Motor neuron (in vitro differentiated cells): ENCODE data around the gene TTC7B. TPM values are rescaled to one million over a fixed set of nuclear protein-coding genes. Genes with fewer than 3 reads are reported as not detected.

Source experiments
- ATAC-seq, 8 experiments: fragments of 200-7000 bp; cut with Tn5 transposase; replicated peaks in 6 of 8; 2 replicates each; pipeline ENCODE4 v1.8.0; 2021; ENCODE audit warnings: mild to moderate bottlenecking in 8 of 8, moderate library complexity in 8 of 8
- H3K27ac ChIP-seq, 2 donors: fragments of 250-450 bp; sonication (Bioruptor Pico); 2 replicates each; pipeline ENCODE4 v1.9.0; 2021; ENCODE audit warnings: antibody characterized with exemption in 2 of 2, mild to moderate bottlenecking in 2 of 2, moderate library complexity in 1 of 2
- H3K4me1 ChIP-seq, 2 donors: fragments of 250-450 bp; sonication (Bioruptor Pico); replicated peaks in 1 of 2; 2 replicates each; pipeline ENCODE4 v1.6.1; 2021; ENCODE audit warnings: antibody characterized with exemption in 2 of 2, mild to moderate bottlenecking in 2 of 2, moderate library complexity in 1 of 2
- H3K4me3 ChIP-seq, 5 donors: fragments of 250-450 bp; sonication (Bioruptor Pico); 2 replicates each; pipeline ENCODE4 v1.9.0; 2021; ENCODE audit warnings: antibody characterized with exemption in 5 of 5, mild to moderate bottlenecking in 5 of 5, moderate library complexity in 4 of 5
- WGBS, 10 experiments: fragments of 450-650 bp; shearing (Covaris generic); methylation state at CpG; one replicate each; pipeline ENCODE4 v1.0.0; 2022; 5-methylcytosine and 5-hydroxymethylcytosine counted together
- in situ Hi-C, 9 experiments: fragments of 400-800 bp; cut with MboI; loops; one replicate each; pipeline ENCODE4 v1.15.0; 2021; ENCODE audit warnings: low sequenced_read_pairs in 9 of 9, low pct_unique_long_range_greater_than_20kb in 2 of 9; ENCODE audit not compliant: unreplicated experiment in 9 of 9
- total RNA-seq, 8 experiments: library from RNA; unstranded; fragments of 300-600 nt; gene quantifications; 2 replicates each; pipeline versions ENCODE4 v1.2.3 to v1.2.4, GENCODE V29; 2022

The TTC7B gene
- total RNA-seq, 8 experiments from 2014 or later: 0.81 to 38.2 (median 22.8) TPM

GRCh38 chr14:90569606-90570387 lies 246.4 kb downstream of the TTC7B start:
- no peak overlapping the region for H3K27ac ChIP-seq
- in situ Hi-C loops: no loop called here
- peaks cover 18 to 37% of the 10 kb centered on the region in 2 donors for H3K4me1 ChIP-seq
- no peak overlapping the region for H3K4me3 ChIP-seq
- 80 to 100% (median 96%) methylated on average over 1 to 4 of the region's 9 CpGs; no CpG with 5 or more reads in 3 of the 10 experiments for WGBS, 10 experiments
- peak in 5 of 8 experiments; percentile 26 to 63 (median 34) for ATAC-seq

GRCh38 chr14:90569201-90569600 lies 247.0 kb downstream of the TTC7B start:
- in situ Hi-C loops: no loop called here
- WGBS, 10 experiments: 50 to 100% (median 79%) methylated on average over 1 to 4 of the region's 5 CpGs; no CpG with 5 or more reads in 4 of the 10 experiments
- H3K4me3 ChIP-seq: no peak overlapping the region
- ATAC-seq: peak in 1 of 8 experiments; percentile 19
- H3K4me1 ChIP-seq: peaks cover 15 to 36% of the 10 kb centered on the region in 2 donors
- no peak overlapping the region for H3K27ac ChIP-seq

- WGBS, 10 experiments: 60 to 100% (median 69%) methylated on average over 1 to 3 of the region's 3 CpGs; no CpG with 5 or more reads in 3 of the 10 experiments
- peak in 3 of 8 experiments; percentile 25 to 86 (median 37) for ATAC-seq
Observed at GRCh38 chr14:90568405-90568804, 247.8 kb downstream of the TTC7B start.

GRCh38 chr14:90567991-90568390 lies 248.2 kb downstream of the TTC7B start:
- 55 to 86% (median 83%) methylated on average over 1 to 7 of the region's 7 CpGs; no CpG with 5 or more reads in 4 of the 10 experiments for WGBS, 10 experiments
- H3K4me3 ChIP-seq: no peak overlapping the region
- H3K4me1 ChIP-seq: peaks cover 8 to 33% of the 10 kb centered on the region in 2 donors
- no peak for ATAC-seq
- in situ Hi-C loops: no loop called here
- H3K27ac ChIP-seq: no peak overlapping the region

More at GRCh38 chr14:90568405-90568804, 247.8 kb downstream of the TTC7B start:
- in situ Hi-C loops: no loop called here
- Histone ChIP-seq H3K27ac (no peak overlapping the region), H3K4me1 (peaks cover 8 to 33% of the 10 kb centered on the region in 2 donors), H3K4me3 (no peak overlapping the region)

GRCh38 chr14:90567191-90567590 lies 249.0 kb downstream of the TTC7B start:
- H3K27ac ChIP-seq: no peak overlapping the region
- 60 to 100% (median 87%) methylated on average over 1 to 6 of the region's 11 CpGs; no CpG with 5 or more reads in 5 of the 10 experiments for WGBS, 10 experiments
- in situ Hi-C loops: no loop called here
- peak in 1 of 8 experiments; percentile 9 for ATAC-seq
- peaks cover 8 to 33% of the 10 kb centered on the region in 2 donors for H3K4me1 ChIP-seq
- no peak overlapping the region for H3K4me3 ChIP-seq

- in situ Hi-C loops: no loop called here
- ATAC-seq: no peak
- 91 to 100% (median 100%) methylated on average over 1 to 4 of the region's 4 CpGs; no CpG with 5 or more reads in 4 of the 10 experiments for WGBS, 10 experiments
- H3K4me3 ChIP-seq: no peak overlapping the region
- no peak overlapping the region for H3K27ac ChIP-seq
- H3K4me1 ChIP-seq: peaks cover 8 to 33% of the 10 kb centered on the region in 2 donors
Observed at GRCh38 chr14:90566481-90566880, 249.7 kb downstream of the TTC7B start.

GRCh38 chr14:90564496-90564895 lies 251.7 kb downstream of the TTC7B start:
- peaks cover 8 to 29% of the 10 kb centered on the region in 2 donors for H3K4me1 ChIP-seq
- ATAC-seq: peak in 3 of 8 experiments; percentile 24 to 27 (median 24)
- no peak overlapping the region for H3K27ac ChIP-seq
- 90 to 100% (median 100%) methylated on average over 1 to 4 of the region's 4 CpGs; no CpG with 5 or more reads in 3 of the 10 experiments for WGBS, 10 experiments
- in situ Hi-C loops: no loop called here
- H3K4me3 ChIP-seq: no peak overlapping the region

GRCh38 chr14:90562652-90563051 lies 253.6 kb downstream of the TTC7B start:
- Histone ChIP-seq H3K4me3 (no peak overlapping the region), H3K4me1 (peaks cover 8 to 21% of the 10 kb centered on the region in 2 donors), H3K27ac (no peak overlapping the region)
- in situ Hi-C loops: no loop called here
- no peak for ATAC-seq
- 60 to 100% (median 85%) methylated on average over 2 to 4 of the region's 6 CpGs; no CpG with 5 or more reads in 4 of the 10 experiments for WGBS, 10 experiments

GRCh38 chr14:90561920-90562319 lies 254.3 kb downstream of the TTC7B start:
- 33 to 83% (median 68%) methylated on average over 1 to 2 of the region's 7 CpGs; no CpG with 5 or more reads in 6 of the 10 experiments for WGBS, 10 experiments
- in situ Hi-C loops: no loop called here
- Histone ChIP-seq H3K4me1 (peaks cover 8 to 20% of the 10 kb centered on the region in 2 donors), H3K4me3 (no peak overlapping the region), H3K27ac (no peak overlapping the region)
- no peak for ATAC-seq

- no peak for ATAC-seq
- WGBS, 10 experiments: 84 to 100% (median 91%) methylated on average over 1 to 6 of the region's 10 CpGs; no CpG with 5 or more reads in 5 of the 10 experiments
- in situ Hi-C loops: no loop called here
- Histone ChIP-seq H3K27ac (no peak overlapping the region), H3K4me3 (no peak overlapping the region), H3K4me1 (peaks cover 14 to 24% of the 10 kb centered on the region in 2 donors)
Observed at GRCh38 chr14:90560991-90561390, 255.2 kb downstream of the TTC7B start.

- Histone ChIP-seq H3K27ac (no peak overlapping the region), H3K4me3 (no peak overlapping the region), H3K4me1 (peaks cover 18 to 28% of the 10 kb centered on the region in 2 donors)
- no peak for ATAC-seq
- 56 to 100% (median 94%) methylated on average over 1 to 3 of the region's 4 CpGs; no CpG with 5 or more reads in 3 of the 10 experiments for WGBS, 10 experiments
- in situ Hi-C loops: no loop called here
Observed at GRCh38 chr14:90560558-90560957, 255.7 kb downstream of the TTC7B start.

GRCh38 chr14:90559811-90560492 lies 256.3 kb downstream of the TTC7B start:
- in situ Hi-C loops: no loop called here
- Histone ChIP-seq H3K4me1 (peaks cover 24 to 34% of the 10 kb centered on the region in 2 donors), H3K27ac (no peak overlapping the region), H3K4me3 (no peak overlapping the region)
- no peak for ATAC-seq
- 47 to 100% (median 75%) methylated on average over 1 to 6 of the region's 16 CpGs; no CpG with 5 or more reads in 3 of the 10 experiments for WGBS, 10 experiments
